Mesenchymal stem cell (in vitro differentiated cells and primary cell): Measurements from ENCODE around the gene INAFM1.

Source experiments
- DNase-seq: peaks from one replicate; pipeline ENCODE4 v3.0.0-alpha.2; 2013
- H2AFZ ChIP-seq: one replicate; pipeline ENCODE4 v1.6.1; 2013; ENCODE audit warnings: low read depth, mild to moderate bottlenecking, control low read depth, inconsistent platforms, low read length, moderate library complexity
- H2AK5ac ChIP-seq: 2 replicates; pipeline ENCODE4 v1.6.1; 2013; ENCODE audit warnings: low read length, moderate library complexity, mild to moderate bottlenecking, inconsistent platforms; ENCODE audit not compliant: severe bottlenecking
- H2BK120ac ChIP-seq: one replicate; pipeline ENCODE4 v1.6.1; 2013; ENCODE audit warnings: low read depth, mild to moderate bottlenecking, inconsistent platforms, low read length, moderate library complexity
- H2BK12ac ChIP-seq, 2 experiments: one replicate each; pipeline ENCODE4 v1.6.1; 2013; ENCODE audit warnings: inconsistent platforms in 2 of 2, low read length in 2 of 2, mild to moderate bottlenecking in 2 of 2, moderate library complexity in 2 of 2, control low read depth in 1 of 2
- H2BK15ac ChIP-seq: one replicate; pipeline ENCODE4 v1.6.1; 2013; ENCODE audit warnings: mild to moderate bottlenecking, low read depth, inconsistent platforms; ENCODE audit not compliant: poor library complexity, severe bottlenecking
- H2BK5ac ChIP-seq: 2 replicates; pipeline ENCODE4 v1.6.1; 2013; ENCODE audit warnings: low read depth, mild to moderate bottlenecking, low read length, control low read depth, inconsistent platforms; ENCODE audit not compliant: poor library complexity, severe bottlenecking
- H3K14ac ChIP-seq, 2 experiments: one replicate each; pipeline ENCODE4 v1.6.1; 2013; ENCODE audit warnings: inconsistent platforms in 2 of 2, low read length in 2 of 2, control low read depth in 1 of 2, mild to moderate bottlenecking in 1 of 2, moderate library complexity in 1 of 2
- H3K18ac ChIP-seq, 2 experiments: one replicate each; pipeline ENCODE4 v1.6.1; 2013; ENCODE audit warnings: inconsistent platforms in 2 of 2, low read length in 2 of 2, control low read depth in 1 of 2, low read depth in 1 of 2, mild to moderate bottlenecking in 1 of 2
- H3K23ac ChIP-seq, 2 experiments: one replicate each; pipeline ENCODE4 v1.6.1; 2013; ENCODE audit warnings: inconsistent platforms in 2 of 2, low read length in 2 of 2, mild to moderate bottlenecking in 2 of 2, moderate library complexity in 2 of 2, control low read depth in 1 of 2
- H3K27ac ChIP-seq: 2 replicates; pipeline ENCODE4 v1.5.1; 2013; ENCODE audit warnings: mild to moderate bottlenecking, moderate library complexity, low read length, control low read depth, inconsistent platforms; ENCODE audit not compliant: poor library complexity, severe bottlenecking
- H3K27me3 ChIP-seq, 2 experiments: 2 replicates each; pipeline versions ENCODE4 v1.6.1 to v1.7.0; 2013; ENCODE audit warnings: low read length in 2 of 2, mild to moderate bottlenecking in 2 of 2, moderate library complexity in 2 of 2, control low read depth in 1 of 2, inconsistent platforms in 1 of 2; ENCODE audit not compliant: control insufficient read depth in 1 of 2, insufficient read depth in 1 of 2
- H3K36me3 ChIP-seq, 2 experiments: 2 replicates each; pipeline versions ENCODE4 v1.6.1 to v1.7.0; 2013; ENCODE audit warnings: low read length in 2 of 2, control low read depth in 1 of 2, inconsistent platforms in 1 of 2, low read depth in 1 of 2, mild to moderate bottlenecking in 1 of 2; ENCODE audit not compliant: insufficient read depth in 2 of 2, control insufficient read depth in 1 of 2
- H3K4ac ChIP-seq, 2 experiments: one replicate each; pipeline ENCODE4 v1.6.1; 2013; ENCODE audit warnings: inconsistent platforms in 2 of 2, low read length in 2 of 2, mild to moderate bottlenecking in 2 of 2, moderate library complexity in 2 of 2, control low read depth in 1 of 2, low read depth in 1 of 2
- H3K4me1 ChIP-seq: 2 replicates; pipeline ENCODE4 v1.6.1; 2013; ENCODE audit warnings: low read depth, low read length, control low read depth; ENCODE audit not compliant: control insufficient read depth, insufficient read depth
- H3K4me2 ChIP-seq: 2 replicates; pipeline ENCODE4 v1.6.1; 2013; ENCODE audit warnings: low read length, mild to moderate bottlenecking, inconsistent platforms; ENCODE audit not compliant: poor library complexity, severe bottlenecking
- H3K4me3 ChIP-seq, 2 experiments: 2 replicates each; pipeline versions ENCODE4 v1.5.1 to v1.7.0; 2013; ENCODE audit warnings: low read length in 2 of 2, mild to moderate bottlenecking in 2 of 2, control low read depth in 1 of 2, low read depth in 1 of 2; ENCODE audit not compliant: insufficient read depth in 1 of 2
- H3K79me1 ChIP-seq: replicated peaks from 2 replicates; pipeline ENCODE4 v1.6.1; 2013; ENCODE audit warnings: mild to moderate bottlenecking, control low read depth, low read length, inconsistent platforms; ENCODE audit not compliant: poor library complexity, severe bottlenecking
- H3K9ac ChIP-seq: 2 replicates; pipeline ENCODE4 v1.7.0; 2013; ENCODE audit warnings: mild to moderate bottlenecking, low read length, moderate library complexity
- H3K9me3 ChIP-seq: 2 replicates; pipeline ENCODE4 v1.7.0; 2013; ENCODE audit warnings: mild to moderate bottlenecking, low read length; ENCODE audit not compliant: control insufficient read depth
- H4K8ac ChIP-seq: one replicate; pipeline ENCODE4 v1.6.1; 2013; ENCODE audit warnings: inconsistent platforms, mild to moderate bottlenecking, low read length, moderate library complexity
- H4K91ac ChIP-seq: one replicate; pipeline ENCODE4 v1.6.1; 2013; ENCODE audit warnings: mild to moderate bottlenecking, low read length, inconsistent platforms
- WGBS: methylation state at CpG from one replicate; pipeline ENCODE4 v1.1.7; 2013; ENCODE audit warnings: mixed read lengths; 5-methylcytosine and 5-hydroxymethylcytosine counted together

Gene INAFM1

GRCh38 chr19:47241919-47242577 lies 32.6 kb upstream of the INAFM1 start:
- Histone ChIP-seq H2AFZ (no peak overlapping the region), H3K4me1 (peaks cover 37% of the 10 kb centered on the region), H3K27me3 (peaks cover 0 to 11% of the 10 kb centered on the region in 2 experiments), H3K4me2 (no peak overlapping the region), H4K8ac (peak overlapping the region; percentile 45), H3K79me1 (no peaks in the 10 kb centered on the region), H3K9me3 (no peaks in the 10 kb centered on the region), H2BK15ac (no peak overlapping the region), H3K18ac (peak overlapping the region; percentile 37 to 90), H3K4ac (peak overlapping the region; percentile 10 to 31), H3K36me3 (no peaks in the 10 kb centered on the region), H3K4me3 (no peak overlapping the region), H2AK5ac (peak overlapping the region; percentile 38), H2BK120ac (no peak overlapping the region), H3K9ac (no peak overlapping the region), H3K27ac (no peak overlapping the region), H3K23ac (no peak overlapping the region), H2BK12ac (peak overlapping the region; percentile 78 to 98), H3K14ac (peak overlapping the region in 1 of 2 experiments; percentile 22), H2BK5ac (no peak overlapping the region), H4K91ac (peak overlapping the region; percentile 94)
- peak; percentile 56 for DNase-seq
- WGBS = 95% methylated on average over 7 of the region's 7 CpGs

DNA sequence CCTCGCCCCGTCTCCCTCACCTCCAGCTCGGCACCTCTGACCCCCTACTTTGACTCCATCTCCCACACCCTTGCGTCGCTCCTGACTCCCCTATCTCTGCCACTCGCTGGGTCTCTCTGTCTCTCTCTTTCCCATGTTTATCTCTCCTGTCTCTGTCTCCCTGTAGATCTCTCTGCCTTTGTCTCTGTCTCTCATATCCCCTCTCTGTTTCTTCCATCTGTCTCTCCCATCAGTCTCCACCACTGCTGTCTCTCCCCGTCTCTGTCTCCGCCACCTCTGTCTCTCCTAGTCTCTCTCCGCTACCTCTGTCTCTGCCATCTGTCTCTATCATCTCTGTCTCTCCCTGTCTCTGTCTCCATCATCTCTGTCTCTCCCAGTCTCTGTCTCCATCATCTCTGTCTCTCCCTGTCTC lies 31.3 kb upstream of the INAFM1 start:
- Histone ChIP-seq H3K4me2 (peak overlapping the region; percentile 39), H4K91ac (peak overlapping the region; percentile 95), H4K8ac (peak overlapping the region; percentile 52), H3K9ac (peak overlapping the region; percentile 86), H2BK12ac (peak overlapping the region; percentile 44 to 73), H2BK120ac (peak overlapping the region; percentile 81), H2AK5ac (peak overlapping the region; percentile 5), H3K27me3 (peaks cover 0 to 11% of the 10 kb centered on the region in 2 experiments), H3K79me1 (no peaks in the 10 kb centered on the region), H3K4me3 (peak overlapping the region in 1 of 2 experiments; percentile 77), H2BK5ac (no peak overlapping the region), H3K4me1 (peaks cover 39% of the 10 kb centered on the region), H2BK15ac (peak overlapping the region; percentile 41), H3K27ac (peak overlapping the region; percentile 38), H2AFZ (no peak overlapping the region), H3K4ac (peak overlapping the region; percentile 35 to 57), H3K23ac (no peak overlapping the region), H3K18ac (peak overlapping the region; percentile 5 to 69), H3K14ac (no peak overlapping the region), H3K9me3 (no peaks in the 10 kb centered on the region), H3K36me3 (no peaks in the 10 kb centered on the region)
- no peak for DNase-seq
- 16% methylated on average over 9 of the region's 9 CpGs for WGBS

DNA sequence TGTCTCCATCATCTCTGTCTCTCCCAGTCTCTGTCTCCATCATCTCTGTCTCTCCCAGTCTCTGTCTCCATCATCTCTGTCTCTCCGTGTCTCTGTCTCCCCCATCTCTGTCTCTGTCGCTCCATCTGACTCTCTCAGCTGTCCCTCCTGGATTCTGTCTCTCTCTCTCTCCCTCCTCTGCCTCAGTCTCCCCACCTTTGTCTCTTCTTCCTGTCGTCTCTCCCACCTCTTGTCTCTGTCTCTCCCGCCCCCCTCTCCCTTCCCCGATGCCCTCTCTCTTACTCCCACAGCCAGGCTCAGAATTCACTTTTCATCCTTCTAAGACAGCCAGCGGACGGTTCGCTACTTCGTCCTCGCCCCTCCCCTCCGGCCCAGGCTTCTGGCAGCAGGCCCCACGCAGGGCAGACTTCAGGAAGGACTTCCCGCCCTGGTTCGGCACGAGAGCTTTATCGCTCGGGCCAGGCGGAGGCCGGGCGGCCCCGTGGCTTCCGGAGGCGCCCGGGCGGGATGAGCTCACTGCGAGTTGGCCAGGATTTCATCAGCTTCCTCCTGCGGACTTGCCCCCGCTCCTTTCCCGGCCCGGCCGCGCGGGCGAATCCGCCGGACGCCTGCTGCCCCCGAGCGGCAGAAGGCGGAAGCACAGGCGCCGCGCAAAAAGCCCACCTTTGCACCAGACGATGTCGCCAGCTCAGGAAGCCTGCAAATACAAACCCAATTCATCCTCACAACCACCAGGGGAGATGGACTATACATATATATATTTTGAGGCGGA lies 30.7 kb upstream of the INAFM1 start:
- 4% methylated on average over 26 of the region's 46 CpGs for WGBS
- H4K8ac ChIP-seq = peak overlapping the region; percentile 81
- H2BK5ac ChIP-seq = no peak overlapping the region
- DNase-seq = peak; percentile 98
- no peaks in the 10 kb centered on the region for H3K79me1 ChIP-seq
- peaks cover 0 to 11% of the 10 kb centered on the region in 2 experiments for H3K27me3 ChIP-seq
- H3K9ac ChIP-seq = peak overlapping the region; percentile 86
- peak overlapping the region; percentile 37 for H3K4me2 ChIP-seq
- no peaks in the 10 kb centered on the region for H3K9me3 ChIP-seq
- H2BK15ac ChIP-seq = peak overlapping the region; percentile 75
- no peak overlapping the region for H2AFZ ChIP-seq
- H3K23ac ChIP-seq = no peak overlapping the region
- peak overlapping the region in 1 of 2 experiments; percentile 3 for H3K4ac ChIP-seq
- no peak overlapping the region for H2BK120ac ChIP-seq
- peak overlapping the region; percentile 44 to 73 for H2BK12ac ChIP-seq
- H3K27ac ChIP-seq = peak overlapping the region; percentile 40
- H3K4me3 ChIP-seq = peak overlapping the region; percentile 22 to 77
- H3K18ac ChIP-seq = peak overlapping the region; percentile 5 to 87
- H4K91ac ChIP-seq = peak overlapping the region; percentile 95
- H3K36me3 ChIP-seq = no peaks in the 10 kb centered on the region
- H3K4me1 ChIP-seq = peaks cover 36% of the 10 kb centered on the region
- no peak overlapping the region for H3K14ac ChIP-seq
- no peak overlapping the region for H2AK5ac ChIP-seq
